HG03097 (cell line): ENCODE results near the gene GTF2H4.
"Not testable (repeated sequence)": the region's sequence is repeated elsewhere in the genome, so short reads cannot be mapped to it uniquely, and the experiment has no call there.

Experiments
- ATAC-seq: cut with Tn5 transposase; IDR thresholded peaks from one replicate; pipeline ENCODE4 v1.9.1; 2021; ENCODE audit not compliant: unreplicated experiment, low FRiP score

The GTF2H4 gene

DNA sequence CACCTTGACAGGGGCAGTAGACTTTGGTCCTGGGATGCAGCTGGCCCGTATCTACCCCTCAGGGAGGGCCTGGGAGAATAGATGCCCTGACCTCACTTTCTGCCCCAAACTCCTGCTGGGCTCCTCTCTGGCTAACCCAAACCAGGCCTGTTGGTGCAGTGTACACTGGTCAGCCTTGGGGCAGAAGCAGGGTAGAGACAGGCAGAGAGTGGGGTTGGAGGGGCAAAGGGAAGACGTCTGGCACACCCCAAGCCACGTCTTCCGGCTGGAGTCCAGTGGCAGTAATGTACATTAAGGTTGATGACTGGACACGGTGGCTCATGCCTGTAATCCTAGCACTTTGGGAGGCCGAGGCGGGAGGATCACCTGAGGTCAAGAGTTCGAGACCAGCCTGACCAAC is 14.3 kb upstream of the GTF2H4 start:
- no peak for ATAC-seq

DNA sequence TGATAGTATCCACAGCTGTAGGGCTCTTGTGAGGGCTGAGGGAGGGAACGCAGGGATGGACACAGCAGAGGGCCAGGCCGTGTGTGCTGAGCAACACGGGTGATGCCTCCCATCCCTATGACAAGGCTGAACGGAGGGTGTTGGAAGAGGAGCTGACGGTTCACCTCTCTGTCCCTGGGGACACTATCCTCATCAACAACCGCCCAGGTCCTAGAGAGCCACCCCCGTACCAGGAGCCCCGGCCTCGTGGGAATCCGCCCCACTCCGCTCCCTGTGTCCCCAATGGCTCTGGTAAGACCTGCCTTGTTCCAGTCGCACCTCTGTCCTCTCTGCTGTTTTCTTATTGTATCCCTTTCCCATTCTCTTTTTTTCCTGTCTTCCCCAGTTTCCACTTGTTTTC is 13.6 kb upstream of the GTF2H4 start:
- ATAC-seq: no peak

DNA sequence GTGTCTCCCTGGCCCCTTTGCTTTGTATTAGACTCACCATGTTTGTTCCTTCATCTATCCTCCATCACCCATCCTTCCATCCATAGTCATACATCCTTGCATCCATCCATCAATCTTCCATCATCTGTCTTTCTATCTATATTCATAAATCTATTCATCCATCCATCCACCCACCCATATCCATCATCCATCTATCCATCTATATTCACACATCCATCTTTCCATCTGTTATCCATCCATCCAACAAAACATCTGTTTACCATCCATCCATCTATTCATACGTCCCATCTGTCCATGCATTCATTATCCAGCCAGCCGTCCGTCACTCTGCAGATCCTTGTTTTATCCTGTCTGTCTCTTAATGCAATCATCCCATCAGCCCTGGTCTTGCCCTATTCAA is 13.1 kb upstream of the GTF2H4 start:
- no peak for ATAC-seq

DNA sequence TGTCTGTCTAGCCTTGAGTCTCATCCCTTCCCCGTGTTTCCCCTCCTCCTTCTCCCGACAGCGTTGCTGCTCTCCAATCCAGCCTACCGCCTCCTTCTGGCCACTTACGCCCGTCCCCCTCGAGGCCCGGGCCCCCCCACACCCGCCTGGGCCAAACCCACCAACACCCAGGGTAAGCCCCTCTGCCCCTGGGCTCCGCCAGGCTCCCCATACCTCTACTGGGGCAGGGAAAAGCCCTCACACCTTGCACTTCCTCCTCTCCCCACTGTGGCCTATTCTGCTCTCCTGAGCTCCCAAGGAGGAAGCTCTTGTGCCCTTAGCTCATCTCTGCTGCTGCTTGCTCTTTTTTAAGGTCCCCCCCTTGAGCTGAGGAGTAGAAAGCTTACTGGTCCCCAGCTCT is 12.7 kb upstream of the GTF2H4 start:
- ATAC-seq: no peak

DNA sequence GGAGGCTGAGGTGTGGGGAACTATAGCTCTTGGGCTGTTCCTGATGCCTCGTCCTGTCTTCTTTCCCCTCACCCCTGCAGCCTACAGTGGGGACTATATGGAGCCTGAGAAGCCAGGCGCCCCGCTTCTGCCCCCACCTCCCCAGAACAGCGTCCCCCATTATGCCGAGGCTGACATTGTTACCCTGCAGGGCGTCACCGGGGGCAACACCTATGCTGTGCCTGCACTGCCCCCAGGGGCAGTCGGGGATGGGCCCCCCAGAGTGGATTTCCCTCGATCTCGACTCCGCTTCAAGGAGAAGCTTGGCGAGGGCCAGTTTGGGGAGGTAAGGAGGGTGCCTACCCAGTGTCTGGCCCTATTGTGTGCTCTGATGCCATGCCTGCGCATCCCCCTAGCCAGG is 11.5 kb upstream of the GTF2H4 start:
- ATAC-seq: no peak

DNA sequence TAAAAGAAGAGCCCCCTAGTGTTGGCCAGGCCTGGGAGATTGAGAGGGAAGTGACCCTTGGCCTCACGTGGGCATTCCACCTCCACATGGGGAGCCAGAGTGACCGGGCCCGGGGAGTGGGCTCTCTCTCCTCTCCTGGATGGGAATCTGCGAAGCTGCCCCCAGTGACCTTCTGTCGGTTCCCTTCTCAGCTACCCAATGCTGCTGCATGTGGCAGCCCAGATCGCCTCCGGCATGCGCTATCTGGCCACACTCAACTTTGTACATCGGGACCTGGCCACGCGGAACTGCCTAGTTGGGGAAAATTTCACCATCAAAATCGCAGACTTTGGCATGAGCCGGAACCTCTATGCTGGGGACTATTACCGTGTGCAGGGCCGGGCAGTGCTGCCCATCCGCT is 10.1 kb upstream of the GTF2H4 start:
- no peak for ATAC-seq

DNA sequence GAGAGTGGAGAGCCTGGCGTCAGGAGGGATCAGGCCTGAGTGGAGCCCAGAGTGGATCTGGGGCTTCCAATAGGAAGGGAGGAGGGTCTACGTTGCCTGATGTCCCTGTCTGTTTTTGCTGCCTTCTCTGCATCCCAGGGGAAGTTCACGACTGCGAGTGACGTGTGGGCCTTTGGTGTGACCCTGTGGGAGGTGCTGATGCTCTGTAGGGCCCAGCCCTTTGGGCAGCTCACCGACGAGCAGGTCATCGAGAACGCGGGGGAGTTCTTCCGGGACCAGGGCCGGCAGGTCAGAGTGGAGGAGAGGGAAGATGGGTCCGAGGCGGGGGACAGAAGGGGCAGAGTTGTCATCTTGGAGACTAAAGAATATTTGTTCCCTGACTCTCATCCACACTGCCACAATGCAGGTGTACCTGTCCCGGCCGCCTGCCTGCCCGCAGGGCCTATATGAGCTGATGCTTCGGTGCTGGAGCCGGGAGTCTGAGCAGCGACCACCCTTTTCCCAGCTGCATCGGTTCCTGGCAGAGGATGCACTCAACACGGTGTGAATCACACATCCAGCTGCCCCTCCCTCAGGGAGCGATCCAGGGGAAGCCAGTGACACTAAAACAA is 9.2 kb upstream of the GTF2H4 start:
- ATAC-seq: no peak

DNA sequence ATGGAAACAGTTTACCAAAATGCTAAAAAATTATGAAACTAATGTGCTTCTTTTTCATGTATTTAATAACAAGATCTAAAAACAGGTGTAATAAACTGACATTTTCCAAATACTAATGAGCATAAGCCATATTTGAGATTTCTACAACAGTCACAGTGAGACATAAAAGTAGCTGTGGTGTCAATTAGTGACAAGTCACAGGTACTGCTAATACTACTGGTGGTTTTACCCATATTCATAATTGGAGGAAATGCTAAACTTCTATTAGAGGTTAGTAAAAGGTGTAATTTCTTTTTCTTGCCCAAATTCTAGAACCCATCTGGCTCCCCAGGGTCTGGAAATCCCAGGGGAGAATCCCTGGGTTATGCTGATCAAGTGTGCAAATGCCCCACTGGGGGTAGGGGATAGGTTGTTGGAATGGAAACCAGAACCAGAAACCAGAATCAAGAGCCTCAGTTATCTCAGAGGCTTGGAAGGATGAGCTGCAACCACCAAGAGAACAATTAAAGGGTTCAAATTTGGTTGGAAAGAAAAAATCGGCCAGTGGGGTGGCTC is 7.1 kb upstream of the GTF2H4 start:
- no peak for ATAC-seq

DNA sequence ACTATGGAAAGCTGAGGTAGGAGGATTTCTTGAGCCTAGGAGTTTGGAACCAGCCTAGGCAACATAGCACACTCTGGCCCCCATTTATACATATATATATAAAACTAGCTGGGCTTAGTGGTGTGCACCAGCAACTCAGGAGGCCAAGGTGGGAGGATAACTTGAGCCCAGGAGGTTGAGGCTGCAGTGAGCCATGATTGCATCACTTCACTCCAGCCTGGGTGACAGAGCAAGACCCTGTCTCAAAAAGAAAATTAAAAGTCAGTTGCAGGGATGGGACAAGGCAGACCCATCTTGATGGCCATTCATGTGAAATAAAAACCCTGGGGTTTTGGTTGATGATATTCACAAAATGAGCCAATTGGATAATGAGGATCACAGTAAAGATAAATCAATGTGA is 6.6 kb upstream of the GTF2H4 start:
- no peak for ATAC-seq

DNA sequence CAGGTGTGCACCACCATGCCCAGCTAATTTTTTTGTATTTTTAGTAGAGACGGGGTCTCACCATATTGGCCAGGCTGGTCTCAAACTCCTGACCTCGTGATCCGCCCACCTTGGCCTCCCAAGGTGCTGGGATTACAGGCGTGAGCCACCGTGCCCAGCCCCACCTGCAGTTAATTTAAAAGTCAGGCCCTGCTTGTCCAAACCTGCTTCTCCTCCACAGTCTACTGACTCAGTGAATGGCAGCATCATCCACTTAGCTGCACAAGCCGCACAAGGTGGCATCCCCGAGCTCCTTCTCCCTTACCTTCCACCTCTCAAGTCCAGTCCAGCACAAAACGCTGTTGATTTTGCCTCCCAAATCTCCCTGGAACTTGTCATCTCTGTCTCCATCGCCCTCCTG is 5.8 kb upstream of the GTF2H4 start:
- ATAC-seq: not testable (repeated sequence)

DNA sequence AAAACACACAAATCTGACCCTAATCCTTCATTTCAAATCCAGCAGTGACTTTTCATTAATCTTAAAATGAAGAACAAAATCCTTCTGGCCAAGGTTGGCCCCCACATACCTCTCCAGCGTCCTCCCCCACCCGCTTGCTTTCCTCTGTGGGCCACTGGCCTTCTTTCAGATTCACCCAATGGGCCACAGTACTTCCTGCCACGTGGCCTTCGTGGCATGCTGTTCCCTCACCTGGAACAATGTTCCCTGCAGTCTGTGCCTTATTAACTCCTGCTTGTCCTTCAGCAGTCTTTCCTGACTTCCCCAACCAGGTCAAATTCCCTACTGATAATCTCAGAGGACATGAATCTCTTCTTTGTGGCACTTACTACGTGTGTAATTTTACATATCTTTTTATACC is 5.3 kb upstream of the GTF2H4 start:
- ATAC-seq: no peak

DNA sequence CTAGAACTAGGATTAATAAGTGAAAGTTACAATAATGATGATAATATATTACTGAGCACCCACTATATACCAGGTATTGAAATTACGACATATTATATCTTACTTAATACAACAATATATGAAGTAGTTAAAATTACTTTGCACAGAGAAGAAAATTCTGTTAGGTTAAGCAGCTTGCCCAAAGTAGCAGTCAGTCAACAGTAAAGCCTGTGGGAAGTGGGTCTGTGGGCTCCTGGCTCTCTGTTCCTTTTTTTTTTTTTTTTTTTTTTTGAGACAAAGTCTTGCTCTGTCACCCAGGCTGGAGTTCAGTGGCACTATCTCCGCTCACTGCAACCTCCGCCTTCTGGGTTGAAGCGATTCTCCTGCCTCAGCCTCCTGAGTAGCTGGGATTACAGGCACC is 4.8 kb upstream of the GTF2H4 start:
- ATAC-seq: no peak

DNA sequence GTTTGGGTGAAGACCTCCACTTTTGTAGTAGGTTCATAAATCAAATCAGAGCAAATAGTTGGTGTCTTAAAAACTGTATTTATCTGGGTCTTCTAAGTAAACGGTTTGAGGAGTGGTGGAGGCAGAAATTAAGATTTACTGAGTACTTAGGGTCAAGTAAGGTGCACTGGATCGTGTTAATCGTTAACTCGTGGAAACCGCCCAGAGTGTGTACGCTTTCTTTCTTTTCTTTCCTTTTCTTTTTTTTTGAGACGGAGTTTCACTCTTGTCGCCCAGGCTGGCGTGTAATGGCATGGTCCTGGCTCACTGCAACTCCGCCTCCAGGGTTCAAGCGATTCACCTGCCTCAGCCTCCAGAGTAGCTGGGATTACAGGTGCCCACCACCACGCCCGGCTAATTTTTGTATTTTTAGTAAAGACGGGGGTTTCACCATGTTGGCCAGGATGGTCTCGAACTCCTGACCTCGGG is 683 bp upstream of the GTF2H4 start:
- not testable (repeated sequence) for ATAC-seq

DNA sequence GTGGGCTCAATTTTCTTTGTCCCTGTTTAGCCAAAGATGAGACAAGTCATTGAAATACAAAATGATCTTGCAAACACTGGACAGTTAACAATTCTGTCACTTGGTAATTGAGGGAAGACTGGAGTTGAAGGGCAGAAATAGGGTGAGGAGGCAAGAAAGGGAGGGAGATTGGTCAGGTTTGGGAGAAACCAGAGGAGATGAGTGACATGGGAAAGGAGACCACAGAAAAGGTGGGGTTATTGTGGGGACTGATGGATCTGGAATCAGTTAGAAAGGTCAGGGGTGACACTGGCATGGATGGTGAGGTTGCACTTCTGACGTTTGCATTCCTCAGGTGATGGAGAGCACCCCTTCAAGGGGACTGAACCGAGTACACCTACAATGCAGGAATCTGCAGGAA is 693 bp downstream of the GTF2H4 start:
- ATAC-seq: no peak

DNA sequence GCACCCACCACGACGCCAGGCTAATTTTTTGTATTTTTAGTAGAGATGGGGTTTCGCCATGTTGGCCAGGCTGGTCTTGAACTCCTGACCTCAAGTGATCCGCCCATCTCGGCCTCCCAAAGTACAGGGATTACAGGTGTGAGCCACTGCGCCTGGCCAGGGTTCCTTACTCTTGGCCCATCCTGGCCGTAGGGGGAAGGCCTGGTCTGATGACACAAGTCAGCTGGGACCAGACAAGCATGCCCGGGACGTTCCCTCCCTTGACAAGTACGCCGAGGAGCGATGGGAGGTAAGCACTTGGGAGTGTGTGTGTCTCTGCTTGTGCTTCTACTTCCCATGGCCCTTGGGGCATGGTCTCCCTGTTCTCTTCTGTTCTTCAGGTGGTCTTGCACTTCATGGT is 2.5 kb downstream of the GTF2H4 start:
- not testable (repeated sequence) for ATAC-seq

DNA sequence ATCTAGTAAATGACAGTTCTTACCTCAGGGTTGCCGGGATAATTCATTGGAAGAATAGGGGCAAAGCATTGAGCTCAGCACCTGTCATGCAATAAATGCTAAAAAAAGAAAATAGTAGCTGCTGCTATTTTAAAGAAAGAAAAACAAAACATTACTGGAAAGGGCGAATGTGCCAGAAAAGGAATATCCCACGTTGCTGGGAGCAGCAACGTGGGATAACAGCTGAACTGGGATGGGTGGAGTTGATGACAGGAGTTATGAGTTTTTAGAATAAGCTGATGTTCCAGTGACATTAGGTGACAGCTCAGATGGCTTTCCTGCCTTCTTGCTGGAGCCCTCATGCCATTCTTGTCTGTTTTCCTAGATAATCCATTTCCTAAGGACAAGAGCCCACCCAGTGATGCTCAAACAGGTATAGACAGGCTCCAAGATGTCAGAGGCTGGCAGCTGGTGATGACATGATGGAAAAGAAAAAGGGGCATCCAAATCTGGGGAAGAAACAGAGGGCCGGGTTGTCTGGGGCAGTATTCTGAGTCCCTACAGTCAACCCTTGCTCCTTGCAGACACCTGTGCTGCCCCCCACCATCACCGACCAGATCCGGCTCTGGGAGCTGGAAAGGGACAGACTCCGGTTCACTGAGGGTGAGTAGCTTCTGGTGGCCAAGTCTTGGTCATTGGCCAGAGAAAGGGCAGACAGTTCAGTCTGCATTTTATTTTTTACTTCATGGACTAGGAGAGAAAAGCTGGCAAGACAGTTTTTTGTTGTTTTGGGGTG is 4.9 kb downstream of the GTF2H4 start:
- ATAC-seq: no peak

DNA sequence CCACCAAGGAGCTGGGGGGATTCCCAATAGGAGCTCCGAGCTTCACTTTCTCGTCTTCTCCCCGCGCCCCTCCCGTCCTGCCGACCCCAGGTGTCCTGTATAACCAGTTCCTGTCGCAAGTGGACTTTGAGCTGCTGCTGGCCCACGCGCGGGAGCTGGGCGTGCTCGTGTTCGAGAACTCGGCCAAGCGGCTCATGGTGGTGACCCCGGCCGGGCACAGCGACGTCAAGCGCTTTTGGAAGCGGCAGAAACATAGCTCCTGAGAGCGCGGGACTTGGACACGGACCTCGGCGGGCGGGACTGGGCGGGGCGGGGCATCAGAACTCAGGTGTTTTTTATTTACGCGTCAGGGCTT is 5.7 kb downstream of the GTF2H4 start:
- ATAC-seq: no peak

DNA sequence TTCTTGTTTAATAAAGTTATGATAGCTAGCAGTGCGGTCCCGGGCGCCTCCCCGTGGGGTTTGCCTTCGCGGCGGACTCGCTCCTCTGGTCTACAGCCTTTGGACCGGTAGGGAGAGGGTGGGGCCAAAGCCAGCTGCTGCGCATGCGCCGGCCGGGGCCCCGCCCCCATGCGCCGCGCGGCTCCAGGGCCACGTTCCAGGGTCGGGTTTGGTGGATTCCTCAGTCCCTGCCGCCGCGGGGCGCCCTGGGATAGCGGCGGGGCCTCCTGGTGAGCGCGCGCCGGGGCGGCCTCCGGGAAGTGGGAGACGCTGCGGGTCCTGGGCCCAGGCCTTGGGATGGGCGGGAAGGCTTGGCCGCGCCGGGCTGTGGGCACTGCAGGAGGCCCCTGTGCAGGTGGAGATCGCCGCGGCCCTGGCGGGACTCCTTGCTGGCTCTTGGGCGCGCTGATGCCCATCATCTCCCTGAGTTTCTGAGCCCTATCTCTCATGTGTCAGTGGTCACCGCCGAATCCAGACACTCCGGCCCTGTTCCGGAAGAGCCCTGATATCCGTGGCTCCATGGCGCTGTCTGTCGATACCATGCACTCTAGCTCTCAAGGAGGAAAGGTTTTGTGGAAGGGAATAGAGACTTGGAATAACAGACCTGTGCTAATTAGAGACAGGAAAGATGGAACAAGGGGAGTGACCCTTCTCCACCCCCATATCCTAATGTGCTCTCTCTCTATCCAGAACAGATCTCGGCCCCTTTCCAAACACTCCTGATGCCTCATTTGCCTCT is 6.3 kb downstream of the GTF2H4 start, which contains the start of gene VARS2:
Gene VARS2 (plus strand): TSS at position 163 of the 778 bp plus-strand sequence. CDS start 599 bp downstream, at position 762.
- ATAC-seq: peak; percentile 71

DNA sequence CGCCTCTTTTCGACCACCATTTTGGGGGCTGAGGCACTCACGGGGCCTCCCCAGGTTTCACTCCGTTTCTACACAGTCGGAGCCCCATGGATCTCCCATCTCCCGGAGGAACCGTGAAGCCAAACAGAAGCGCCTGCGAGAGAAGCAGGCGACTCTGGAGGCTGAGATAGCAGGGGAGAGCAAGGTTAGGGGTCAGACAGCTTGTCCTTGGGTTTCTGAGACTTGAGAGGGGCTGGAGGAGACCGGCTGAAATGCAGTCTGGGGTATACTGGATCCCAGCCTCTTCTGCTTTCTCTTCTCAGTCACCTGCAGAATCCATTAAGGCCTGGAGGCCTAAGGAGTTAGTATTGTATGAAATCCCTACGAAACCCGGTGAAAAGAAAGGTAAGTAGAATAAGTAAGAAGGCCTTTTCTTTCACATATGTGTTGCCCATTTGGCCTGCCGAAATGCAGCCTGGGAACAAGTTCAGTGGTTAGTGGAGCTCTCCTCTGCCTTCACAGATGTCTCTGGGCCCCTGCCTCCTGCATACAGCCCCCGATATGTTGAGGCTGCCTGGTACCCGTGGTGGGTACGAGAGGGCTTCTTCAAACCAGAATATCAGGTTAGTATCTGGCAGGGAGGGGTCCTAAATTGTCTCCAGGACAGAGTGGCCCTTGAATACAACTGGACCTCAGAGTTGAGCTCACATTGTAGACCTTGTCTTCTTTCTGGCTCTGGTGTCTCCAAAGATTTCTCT is 7.0 kb downstream of the GTF2H4 start:
- ATAC-seq: no peak

DNA sequence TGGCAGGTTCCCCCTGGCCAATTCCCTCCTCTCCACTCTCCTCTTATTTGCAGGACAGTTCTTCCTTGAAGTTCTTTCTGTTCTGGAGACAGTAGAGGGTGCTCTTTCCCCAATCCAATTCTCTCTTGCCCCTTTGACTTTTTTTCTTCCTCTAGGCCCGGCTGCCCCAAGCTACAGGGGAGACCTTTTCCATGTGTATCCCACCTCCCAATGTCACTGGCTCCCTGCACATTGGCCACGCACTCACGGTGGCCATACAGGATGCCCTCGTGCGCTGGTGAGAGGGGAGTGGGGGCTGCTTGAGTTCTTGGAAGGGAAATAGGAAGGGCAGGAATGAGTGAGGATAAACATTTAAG is 7.6 kb downstream of the GTF2H4 start:
- no peak for ATAC-seq

DNA sequence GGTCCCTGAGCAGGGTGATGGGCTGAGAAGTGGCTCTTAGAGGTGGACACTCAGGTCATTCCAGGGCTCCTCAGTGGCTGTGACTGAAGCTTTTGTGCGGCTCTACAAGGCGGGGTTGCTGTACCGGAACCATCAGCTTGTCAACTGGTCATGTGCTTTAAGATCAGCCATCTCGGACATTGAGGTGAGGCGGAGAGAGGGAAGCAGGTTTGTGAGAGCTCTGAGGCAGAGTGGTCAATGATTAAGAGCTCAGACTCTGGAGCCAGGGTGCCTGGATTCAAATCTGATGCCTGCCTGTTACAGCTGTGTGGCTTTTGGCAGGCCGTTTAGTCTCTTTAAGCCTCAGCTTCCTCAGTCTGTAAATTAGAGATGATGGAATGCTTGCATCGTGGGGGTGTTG is 9.0 kb downstream of the GTF2H4 start:
- ATAC-seq: no peak
